ENCODE results near the gene HSD11B1.

GRCh38 chr1:209703834-209704504 is 677 bp upstream of the HSD11B1 start:
- TF ChIP-seq, protein P1, sequence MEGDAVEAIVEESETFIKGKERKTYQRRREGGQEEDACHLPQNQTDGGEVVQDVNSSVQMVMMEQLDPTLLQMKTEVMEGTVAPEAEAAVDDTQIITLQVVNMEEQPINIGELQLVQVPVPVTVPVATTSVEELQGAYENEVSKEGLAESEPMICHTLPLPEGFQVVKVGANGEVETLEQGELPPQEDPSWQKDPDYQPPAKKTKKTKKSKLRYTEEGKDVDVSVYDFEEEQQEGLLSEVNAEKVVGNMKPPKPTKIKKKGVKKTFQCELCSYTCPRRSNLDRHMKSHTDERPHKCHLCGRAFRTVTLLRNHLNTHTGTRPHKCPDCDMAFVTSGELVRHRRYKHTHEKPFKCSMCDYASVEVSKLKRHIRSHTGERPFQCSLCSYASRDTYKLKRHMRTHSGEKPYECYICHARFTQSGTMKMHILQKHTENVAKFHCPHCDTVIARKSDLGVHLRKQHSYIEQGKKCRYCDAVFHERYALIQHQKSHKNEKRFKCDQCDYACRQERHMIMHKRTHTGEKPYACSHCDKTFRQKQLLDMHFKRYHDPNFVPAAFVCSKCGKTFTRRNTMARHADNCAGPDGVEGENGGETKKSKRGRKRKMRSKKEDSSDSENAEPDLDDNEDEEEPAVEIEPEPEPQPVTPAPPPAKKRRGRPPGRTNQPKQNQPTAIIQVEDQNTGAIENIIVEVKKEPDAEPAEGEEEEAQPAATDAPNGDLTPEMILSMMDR (IDR thresholded peaks at IDR 0.05; ENCODE audit: extremely low read depth in 1 of 2, insufficient read depth in 1 of 2, low read depth in 1 of 2, low read length in 2 of 2), result no peak
- TF ChIP-seq FOS (IDR thresholded peaks at IDR 0.05; ENCODE audit: borderline replicate concordance, insufficient read depth, low read length), result no peak

Data from endothelial cell of umbilical vein (primary cell).